GM19463 (cell line): ENCODE measurements around the gene ZDHHC7.
"Not testable (repeated sequence)": the region's sequence is repeated elsewhere in the genome, so short reads cannot be mapped to it uniquely, and the experiment has no call there.

Experiments
- ATAC-seq: cut with Tn5 transposase; IDR thresholded peaks from one replicate; pipeline ENCODE4 v1.9.1; 2021; ENCODE audit warnings: mild to moderate bottlenecking, moderate library complexity; ENCODE audit not compliant: unreplicated experiment

The ZDHHC7 gene

DNA sequence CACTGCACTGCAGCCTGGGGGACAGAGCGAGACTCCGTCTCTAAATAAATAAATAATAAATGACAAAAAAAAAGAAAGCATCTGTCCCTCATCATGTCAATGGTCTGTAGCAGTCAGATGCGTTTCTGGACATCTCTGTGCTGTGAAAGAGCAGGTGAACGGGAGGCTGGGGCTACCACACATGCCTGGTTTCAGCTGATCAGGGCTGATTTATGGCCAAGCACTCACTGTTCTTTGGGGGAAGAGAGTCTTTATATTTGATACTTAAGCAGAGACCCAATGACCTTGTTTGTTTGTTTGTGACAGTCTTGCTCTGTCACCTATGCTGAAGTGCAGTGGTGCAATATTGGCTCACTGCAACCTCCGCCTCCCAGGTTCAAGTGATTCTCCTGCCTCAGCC is 33.7 kb upstream of the ZDHHC7 start:
- no peak for ATAC-seq

DNA sequence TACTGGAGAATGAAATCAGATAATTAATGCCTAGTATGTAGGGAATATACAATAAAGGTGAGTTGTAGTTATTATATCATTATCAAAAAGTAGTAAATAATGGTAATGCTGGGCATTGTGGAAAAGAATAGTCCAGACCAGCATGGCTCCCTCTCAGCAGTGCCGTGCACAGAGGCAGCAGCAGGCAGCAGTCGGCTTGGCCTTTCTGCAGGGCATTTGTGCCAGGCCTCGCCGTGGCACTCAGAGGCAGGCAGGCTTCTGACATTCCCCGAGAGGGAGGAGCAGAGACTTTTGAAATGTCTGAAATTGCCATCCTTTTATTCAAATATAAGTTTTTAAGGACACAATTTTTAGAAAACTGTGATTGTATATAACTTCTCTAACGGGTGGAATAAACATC is 31.3 kb upstream of the ZDHHC7 start:
- no peak for ATAC-seq

DNA sequence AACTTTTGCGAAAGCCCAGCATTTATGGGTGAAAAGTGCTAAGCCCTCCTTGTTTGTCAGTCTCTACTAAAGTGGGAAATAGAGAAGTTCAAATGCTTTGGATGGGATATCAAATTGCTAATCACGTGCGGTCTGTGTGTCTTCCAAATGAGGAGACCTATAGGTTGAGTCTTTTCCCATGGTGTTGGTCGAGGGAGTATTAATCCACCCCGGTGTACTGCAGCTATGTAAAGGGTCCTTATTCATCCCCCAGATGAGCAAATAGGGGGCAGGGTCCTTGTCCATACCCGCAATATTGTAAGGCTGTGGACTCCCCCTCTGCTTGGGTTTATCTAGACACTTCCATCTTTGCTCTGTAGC is 30.8 kb upstream of the ZDHHC7 start:
- ATAC-seq: no peak

DNA sequence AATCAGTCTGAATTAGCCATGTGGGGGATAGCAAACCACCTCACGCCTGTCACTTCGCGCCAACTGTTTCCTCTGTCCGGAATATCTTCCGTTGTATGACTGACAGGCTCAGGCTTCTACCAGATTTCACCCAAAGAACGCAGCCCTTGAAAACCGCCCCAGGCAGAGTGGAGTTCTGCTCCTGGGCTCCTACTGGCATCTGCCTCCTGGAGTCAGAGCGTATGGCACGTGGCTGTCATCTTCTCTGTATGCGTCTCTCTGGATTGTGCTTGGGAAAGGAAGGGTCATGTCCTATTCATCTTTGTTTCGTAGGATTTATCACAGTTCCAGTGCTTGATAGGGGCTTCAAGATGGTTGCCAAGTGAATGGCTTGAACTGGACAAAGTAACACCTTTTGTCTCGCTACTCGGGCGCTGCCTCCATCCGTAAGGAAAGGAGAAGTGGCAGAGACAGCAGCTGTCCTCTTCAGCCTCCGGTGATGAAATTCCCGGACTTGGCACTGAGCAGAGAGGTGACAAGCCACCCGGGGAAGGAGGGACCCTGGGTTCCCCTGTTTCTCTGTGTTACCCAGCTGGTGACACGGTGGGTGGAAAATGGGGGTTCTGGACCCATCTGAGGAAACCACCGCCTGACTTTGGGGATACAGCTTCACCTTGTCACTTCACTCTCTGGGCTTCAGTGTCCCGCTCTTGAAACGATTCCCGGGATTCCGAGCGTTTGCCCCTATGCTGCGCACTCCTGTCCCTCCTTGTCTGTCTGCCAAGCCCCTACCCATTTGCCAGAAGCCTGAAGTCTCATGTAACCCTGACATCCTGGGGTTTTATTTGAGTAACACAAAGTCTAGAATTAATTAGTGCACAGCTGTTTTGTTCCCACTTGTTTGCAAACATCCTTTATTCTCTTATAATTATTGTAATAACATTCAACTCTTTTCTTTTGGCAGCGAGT is 30.2 kb upstream of the ZDHHC7 start:
- ATAC-seq: no peak

DNA sequence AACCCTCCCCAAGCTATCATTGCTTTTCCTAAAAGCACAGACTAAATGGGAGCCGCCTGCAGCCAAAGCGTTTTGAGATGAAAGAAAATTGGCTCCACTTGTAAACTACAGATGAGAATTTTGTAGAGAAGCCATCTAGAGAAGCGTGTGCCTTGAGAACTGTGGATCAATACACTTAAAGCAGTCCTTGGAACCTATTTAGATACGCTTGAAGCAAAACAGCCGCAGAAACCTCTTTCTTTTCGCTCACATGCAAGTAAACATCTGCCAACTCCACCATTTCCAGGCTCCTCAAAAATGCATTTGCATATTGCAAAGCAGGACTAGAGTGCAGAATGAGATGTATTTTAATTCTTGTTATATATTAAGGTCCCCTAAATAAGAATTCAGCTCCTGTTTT is 29.4 kb upstream of the ZDHHC7 start:
- ATAC-seq: no peak

DNA sequence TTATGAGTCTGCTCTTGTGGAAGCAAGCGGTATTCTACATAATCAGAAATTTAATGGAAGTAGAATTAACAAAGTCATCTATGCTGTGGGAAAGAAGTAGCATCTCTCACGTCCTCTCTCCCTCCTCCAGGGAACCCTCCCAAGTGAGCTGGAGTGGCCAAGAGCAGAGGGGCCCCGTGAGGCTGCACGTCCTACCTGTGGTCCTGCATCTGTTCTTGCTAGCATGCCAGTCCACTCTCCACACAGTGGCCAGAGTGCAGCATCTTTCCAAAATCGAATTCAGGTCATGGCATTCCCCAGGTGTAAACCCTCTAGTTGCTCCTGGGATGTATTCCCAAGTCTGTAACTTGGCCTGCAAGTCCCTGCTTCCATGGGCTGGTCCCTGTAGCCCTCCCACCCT is 26.4 kb upstream of the ZDHHC7 start:
- no peak for ATAC-seq

DNA sequence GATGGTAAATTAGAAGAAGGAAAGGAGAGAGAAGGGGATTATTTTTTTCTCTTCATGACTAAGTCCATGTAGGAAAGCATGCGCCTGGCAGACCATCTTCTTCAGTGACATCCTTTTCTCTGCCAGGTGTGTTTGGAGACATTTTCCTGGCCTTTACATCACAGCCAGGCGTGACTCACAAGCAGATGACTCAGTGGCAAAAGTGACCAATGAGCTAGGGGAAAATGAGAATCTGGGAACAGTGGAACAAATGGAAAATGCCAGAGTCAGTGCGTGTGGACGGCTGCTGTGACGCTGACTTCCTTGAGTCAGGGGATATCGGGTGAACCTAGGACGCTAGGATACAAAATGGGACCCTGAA is 25.7 kb upstream of the ZDHHC7 start:
- ATAC-seq: no peak

DNA sequence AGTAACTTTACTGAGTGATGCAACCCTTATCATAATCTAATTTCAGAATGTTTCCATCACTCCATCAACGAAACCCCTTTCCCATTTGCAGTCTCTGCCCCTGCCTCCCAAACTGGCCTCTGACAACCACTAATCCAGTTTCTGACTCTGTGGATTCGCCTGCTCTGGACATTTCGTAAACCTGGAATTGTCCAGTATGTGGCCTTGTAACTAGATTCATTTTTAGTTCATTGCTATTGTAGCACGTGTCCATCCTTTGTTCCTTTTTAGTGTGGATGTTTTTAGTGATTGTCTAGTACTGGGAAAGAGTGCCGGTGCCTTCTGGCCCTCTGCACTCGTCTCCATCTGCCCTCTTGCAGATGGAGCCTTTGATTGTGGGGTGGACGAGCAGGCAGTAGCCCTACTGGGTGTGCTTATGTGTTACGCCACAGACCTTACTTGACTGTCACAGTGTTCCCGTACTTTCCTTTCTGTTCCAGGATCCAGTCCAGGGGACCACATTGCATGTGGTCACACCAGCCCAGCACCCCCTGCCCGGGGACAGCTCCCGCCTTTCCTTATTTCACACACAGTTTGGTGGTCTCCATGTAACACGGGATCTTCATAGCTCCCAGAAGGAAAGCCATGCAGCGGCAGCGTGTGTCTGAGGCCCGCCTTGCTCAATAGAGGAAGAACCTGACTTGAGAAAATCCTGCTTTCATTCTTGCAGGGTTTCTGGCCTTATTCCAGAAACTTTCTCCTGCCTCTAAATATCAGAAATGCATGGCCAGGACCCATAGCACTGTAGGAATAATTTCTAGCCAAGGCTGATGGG is 25.1 kb upstream of the ZDHHC7 start:
- no peak for ATAC-seq

DNA sequence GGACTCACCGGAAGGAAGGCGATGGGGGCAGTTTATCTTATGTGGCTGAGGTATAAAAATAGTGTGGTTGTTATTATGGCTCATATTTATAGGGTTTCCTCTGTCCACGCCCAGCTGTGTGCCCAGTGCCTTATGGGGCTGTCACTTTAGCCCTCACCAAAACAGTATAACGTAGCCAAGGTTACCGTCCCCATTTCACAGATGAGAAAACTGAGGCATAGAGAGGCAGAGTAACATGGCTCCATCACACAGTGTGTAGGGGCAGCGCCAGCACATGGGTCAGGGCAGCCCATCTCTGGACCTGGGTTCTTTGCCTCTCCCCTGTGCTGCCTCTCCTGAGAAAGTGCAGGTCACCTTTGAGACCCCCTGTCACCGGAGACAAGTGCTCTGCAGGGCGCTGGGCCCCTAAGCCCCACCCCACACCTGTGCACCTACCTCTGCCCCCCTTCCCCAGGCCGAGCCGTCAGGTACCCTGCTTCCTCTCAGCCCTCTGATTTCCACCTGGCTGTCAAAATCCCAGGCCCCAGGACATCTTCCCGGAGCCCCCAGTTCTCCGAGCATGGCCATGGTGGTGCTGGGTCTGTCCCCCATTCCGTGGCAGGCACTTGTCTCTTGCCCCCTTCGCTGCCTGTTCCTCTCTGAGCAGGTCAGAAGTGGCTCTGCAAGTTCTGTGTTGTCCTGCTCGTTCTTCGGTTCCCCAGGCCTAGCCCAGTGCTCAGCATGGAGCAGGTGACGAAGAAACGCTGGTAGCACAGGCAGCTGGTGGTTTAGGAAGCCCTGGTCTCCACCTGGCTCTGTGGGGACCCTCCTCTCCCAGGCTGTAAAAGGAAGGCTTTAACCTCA is 23.5 kb upstream of the ZDHHC7 start:
- no peak for ATAC-seq

DNA sequence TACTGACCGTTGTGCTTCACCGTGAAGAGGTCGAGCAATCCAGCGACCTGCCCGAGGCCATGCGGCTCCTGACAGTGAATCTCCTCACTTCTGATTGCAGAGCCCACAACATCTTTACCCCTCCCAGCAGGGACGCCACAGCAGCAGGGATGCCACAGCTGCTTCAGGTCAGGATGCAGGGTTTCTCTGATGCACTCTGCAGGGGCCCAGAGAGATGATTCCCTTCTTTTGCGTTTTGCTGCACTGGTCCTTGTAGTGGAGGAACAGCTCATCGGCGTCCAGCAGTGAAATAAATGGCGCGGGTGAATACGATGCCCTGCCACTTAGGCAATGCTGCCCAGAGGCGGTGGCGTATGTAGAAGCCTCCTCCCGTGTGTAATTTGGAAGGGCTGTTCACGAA is 21.8 kb upstream of the ZDHHC7 start:
- ATAC-seq: no peak

DNA sequence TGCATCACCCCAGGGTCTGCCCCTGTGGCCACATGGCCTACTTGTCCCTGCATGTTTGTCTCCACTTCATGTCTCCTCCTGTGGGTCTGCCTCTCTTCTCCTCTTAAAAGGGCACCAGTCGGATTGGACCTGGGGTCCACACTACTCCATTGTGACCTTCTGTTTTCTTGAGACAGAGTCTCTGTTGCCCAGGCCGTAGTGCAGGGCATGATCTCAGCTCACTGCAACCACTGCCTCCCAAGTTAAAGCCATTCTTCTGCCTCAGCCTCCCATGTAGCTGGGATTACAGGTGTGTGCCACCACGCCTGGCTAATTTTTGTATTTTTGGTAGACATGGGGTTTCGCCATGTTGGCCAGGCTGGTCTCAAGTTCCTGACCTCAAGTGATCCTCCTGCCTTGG is 20.9 kb upstream of the ZDHHC7 start:
- ATAC-seq: not testable (repeated sequence)

DNA sequence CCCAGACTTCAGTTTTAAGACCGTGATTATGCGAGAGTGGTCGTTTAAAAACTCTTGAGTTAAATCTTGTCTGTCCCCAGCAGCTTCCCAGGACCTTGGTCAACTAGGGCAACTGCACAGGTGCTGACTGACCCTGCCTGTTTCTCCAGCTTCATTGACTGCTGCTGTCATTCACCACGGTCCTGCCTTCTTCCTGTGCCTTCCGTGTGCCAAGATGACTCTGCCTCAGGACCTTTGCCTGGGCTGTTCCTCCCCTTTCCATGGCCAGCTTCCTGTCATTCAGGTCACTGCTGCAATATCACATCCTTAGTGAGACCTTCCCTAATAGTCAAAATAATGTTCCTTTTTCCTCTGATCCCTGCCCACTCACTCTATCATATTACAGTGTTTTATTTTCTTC is 20.1 kb upstream of the ZDHHC7 start:
- no peak for ATAC-seq

DNA sequence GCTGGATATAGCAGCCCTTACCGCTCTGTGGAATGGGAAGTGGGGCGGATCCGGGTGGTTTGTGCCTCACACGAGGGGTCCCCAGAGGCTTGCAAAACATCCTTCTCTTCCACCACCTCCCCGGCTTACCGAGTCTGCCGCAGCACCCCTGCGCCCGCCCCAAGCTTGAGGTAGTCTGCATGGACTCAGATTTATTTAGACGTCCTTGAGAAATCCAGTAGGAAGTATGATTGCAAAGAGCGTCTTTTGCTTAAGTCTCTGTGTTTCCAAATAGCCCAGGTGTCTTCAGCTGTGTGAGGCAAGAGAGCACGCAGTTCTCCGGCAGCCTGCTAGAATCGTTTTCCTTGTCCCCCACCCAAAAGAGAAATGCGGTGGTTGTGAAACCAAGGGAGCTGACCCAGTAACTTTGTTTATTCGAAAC is 18.7 kb upstream of the ZDHHC7 start:
- no peak for ATAC-seq

DNA sequence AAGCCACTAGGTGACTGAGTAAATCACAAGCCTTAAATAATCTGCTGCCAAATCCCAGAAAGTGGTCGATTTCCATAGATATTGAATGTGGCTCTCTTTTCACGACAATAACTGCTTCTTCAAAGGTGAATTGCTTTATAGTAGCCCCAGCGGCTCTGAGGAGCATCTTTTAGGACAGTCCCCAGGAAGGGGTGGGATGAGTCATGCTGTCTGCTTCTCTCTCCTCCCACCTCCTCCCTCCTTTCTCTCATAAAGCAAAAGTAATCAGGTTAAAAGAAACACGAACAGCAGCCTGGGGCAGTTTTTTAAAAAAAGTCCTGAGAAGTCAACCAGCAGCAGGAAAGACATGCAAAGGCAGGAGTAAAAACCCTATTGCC is 18.1 kb upstream of the ZDHHC7 start:
- ATAC-seq: no peak

DNA sequence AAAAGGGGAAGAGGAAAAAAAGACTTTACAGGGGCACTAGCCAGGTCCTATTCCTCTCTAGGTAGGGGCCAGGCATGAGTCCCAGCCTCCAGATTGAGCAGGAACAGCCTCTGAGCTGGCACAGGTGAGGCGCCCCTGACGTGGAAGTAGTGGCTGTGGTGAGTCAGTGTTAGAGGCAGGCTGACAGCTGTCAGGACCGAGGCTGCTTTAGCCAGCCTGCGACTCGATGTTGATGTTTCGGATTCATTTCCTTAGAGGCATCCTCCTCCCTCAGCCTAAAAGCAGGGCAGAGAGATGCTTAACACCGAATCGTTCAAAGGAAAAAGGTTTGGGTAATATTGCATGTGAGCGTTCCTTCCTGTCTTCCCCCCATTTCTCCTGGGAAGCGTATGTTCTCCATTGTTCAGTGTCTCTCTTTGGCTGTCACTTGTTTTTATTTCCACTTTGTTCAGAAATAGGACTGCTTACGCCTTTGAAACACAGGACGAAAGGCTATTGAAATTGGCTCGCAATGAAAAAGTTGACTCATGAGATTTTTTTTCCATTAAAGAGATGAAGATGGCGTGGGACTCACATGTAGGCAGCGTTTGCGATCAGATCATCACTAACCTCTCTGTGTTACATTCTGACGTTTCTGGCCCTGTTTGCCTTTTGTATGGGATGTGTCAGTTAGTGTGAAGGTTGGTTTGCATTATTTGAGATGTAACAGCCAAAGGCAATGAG is 17.5 kb upstream of the ZDHHC7 start:
- no peak for ATAC-seq

DNA sequence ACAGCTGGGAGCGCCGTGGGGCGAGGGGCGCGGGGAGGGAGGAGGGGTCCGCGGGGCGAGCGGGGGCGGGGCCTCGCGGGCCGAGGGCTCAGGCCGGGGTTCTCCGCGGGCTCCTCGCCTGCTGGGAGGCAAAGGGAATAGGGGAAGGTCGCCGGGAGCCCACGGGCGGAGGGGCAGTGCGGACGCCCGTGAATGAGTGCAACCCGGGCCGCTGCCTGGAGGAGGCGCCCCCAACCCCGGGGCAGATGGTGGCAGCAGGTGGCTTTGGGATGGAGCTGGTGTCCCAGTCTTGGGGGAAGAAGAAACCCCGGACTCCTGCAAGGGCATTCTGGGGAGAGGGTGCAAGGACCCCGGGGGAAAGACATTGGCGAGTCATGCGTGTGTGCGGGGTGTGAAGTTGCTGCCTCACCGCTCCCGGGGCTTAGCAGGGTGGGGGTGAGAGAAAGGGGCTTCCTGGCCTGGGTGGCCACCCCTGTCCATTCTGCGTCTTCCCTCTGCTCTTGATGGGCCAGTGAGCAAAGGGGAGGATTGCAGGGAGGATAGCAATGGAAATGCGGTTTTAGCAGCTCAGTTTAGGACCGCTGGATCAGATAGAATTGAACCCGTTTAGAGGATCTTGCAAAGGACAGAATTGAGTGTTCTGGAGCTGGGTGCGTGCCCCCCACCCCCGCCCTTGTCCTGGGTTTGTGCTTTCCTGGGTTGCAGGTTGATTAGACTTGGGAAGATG is 16.8 kb upstream of the ZDHHC7 start:
- ATAC-seq: peak; percentile 6

DNA sequence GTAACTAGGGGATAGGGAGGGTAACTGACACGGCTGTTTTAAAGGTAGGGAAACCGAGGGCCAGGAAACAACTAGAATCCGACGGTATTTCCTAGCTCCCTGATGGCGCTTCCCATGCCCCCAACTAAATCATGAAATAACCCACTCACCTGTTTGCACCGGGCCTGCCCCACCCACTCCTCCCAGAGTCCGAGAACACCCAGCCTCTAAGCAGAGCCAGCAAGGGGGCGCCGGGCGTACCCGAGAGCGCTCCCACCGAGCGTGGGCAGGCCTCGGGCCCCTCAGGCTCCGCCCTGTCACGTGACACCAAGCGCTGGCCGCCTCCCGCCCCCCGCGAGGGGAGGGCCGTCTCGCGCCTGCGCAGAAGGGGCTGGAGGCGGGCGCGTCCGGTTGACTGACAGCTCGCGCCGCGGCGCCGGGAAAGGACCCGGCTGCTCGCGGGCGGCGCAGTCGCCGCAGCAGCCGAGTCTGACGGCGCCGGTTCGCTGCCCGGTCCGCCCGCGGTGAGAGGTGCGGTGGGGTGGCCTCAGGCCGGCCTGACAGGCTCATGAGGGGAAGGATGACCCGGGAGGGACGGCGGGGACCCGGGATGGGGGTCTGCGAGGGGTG is 16.1 kb upstream of the ZDHHC7 start, which contains the start of gene KIAA0513:
Gene KIAA0513 (plus strand): TSS at position 447 of the 609 bp plus-strand sequence. CDS start 39,277 bp downstream, outside the sequence.
- peak; percentile 72 for ATAC-seq

DNA sequence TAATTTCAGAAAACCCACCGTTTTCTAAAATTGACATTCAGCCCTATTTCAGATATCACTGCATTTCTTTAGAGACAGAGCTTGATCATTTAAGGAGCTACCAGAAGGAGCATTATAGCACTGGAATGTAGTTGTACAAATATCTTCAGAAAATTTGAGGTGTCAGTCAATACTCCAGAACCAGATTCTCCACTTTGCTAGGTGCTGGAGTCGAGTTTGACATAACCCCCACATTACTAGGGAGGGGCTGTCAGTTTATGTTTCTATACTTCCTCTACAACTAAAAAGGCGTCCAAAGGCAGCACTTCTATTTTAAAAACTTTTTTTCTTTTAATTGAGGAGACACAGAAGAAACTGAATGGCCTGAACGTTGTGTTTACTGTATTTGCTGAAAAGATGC is 15.4 kb upstream of the ZDHHC7 start:
- ATAC-seq: no peak
